Middle frontal gyrus (tissue), 1 donor: ENCODE data around the gene ADGRD2.

Experiments used
- DNase-seq: peaks from one replicate; pipeline ENCODE4 v3.0.0-alpha.2; 2015; ENCODE audit warnings: low spot score; ENCODE audit errors: extremely low spot score

The ADGRD2 gene

GRCh38 chr9:124506931-124507879, 57.0 kb downstream of the ADGRD2 start, which contains the start of gene NR5A1:
Gene NR5A1, minus strand, starts transcription at chr9:124507399. Its CDS starts 4,004 bp downstream, at chr9:124503395.
- DNase-seq, result no peak

GRCh38 chr9:124507880-124508423, 57.7 kb downstream of the ADGRD2 start:
- no peak for DNase-seq

GRCh38 chr9:124510650-124511425, 60.6 kb downstream of the ADGRD2 start:
- DNase-seq, result no peak

- DNase-seq, result no peak
Measured at GRCh38 chr9:124511426-124511840, 61.2 kb downstream of the ADGRD2 start.

GRCh38 chr9:124511891-124512805, 61.9 kb downstream of the ADGRD2 start:
- no peak for DNase-seq

GRCh38 chr9:124512806-124513204, 62.6 kb downstream of the ADGRD2 start:
- no peak for DNase-seq

GRCh38 chr9:124513376-124513994, 63.2 kb downstream of the ADGRD2 start:
- DNase-seq, result no peak

GRCh38 chr9:124514125-124514524, 63.9 kb downstream of the ADGRD2 start:
- no peak for DNase-seq

- DNase-seq, result no peak
Measured at GRCh38 chr9:124514874-124515273, 64.6 kb downstream of the ADGRD2 start.

- no peak for DNase-seq
Measured at GRCh38 chr9:124517600-124517999, 67.3 kb downstream of the ADGRD2 start.

- no peak for DNase-seq
Measured at GRCh38 chr9:124518116-124518515, 67.9 kb downstream of the ADGRD2 start.

- no peak for DNase-seq
Measured at GRCh38 chr9:124520206-124520596, 70.0 kb downstream of the ADGRD2 start.

GRCh38 chr9:124521142-124521541, 70.9 kb downstream of the ADGRD2 start:
- DNase-seq, result no peak

- no peak for DNase-seq
Measured at GRCh38 chr9:124522121-124523098, 72.2 kb downstream of the ADGRD2 start.

- no peak for DNase-seq
Measured at GRCh38 chr9:124526174-124526573, 75.9 kb downstream of the ADGRD2 start.

GRCh38 chr9:124527781-124528180, 77.5 kb downstream of the ADGRD2 start:
- DNase-seq, result no peak
